ENCODE results near the gene KCNG3. TPM values are rescaled to one million over a fixed set of nuclear protein-coding genes. Genes with fewer than 3 reads are reported as not detected.

KCNG3 gene
- total RNA-seq, 1 donor from 2014 or later: not detected

- Mint-ChIP-seq H3K36me3 (ENCODE audit: low read depth) (no peaks in the 10 kb centered on the region), H3K27me3 (ENCODE audit: low read depth) (no peaks in the 10 kb centered on the region), H3K9me3 (no peaks in the 10 kb centered on the region), H3K27ac (ENCODE audit: unreplicated experiment) (no peak overlapping the region), H3K4me1 (no peaks in the 10 kb centered on the region), H3K4me3 (no peak overlapping the region)
- TF ChIP-seq, protein P1, sequence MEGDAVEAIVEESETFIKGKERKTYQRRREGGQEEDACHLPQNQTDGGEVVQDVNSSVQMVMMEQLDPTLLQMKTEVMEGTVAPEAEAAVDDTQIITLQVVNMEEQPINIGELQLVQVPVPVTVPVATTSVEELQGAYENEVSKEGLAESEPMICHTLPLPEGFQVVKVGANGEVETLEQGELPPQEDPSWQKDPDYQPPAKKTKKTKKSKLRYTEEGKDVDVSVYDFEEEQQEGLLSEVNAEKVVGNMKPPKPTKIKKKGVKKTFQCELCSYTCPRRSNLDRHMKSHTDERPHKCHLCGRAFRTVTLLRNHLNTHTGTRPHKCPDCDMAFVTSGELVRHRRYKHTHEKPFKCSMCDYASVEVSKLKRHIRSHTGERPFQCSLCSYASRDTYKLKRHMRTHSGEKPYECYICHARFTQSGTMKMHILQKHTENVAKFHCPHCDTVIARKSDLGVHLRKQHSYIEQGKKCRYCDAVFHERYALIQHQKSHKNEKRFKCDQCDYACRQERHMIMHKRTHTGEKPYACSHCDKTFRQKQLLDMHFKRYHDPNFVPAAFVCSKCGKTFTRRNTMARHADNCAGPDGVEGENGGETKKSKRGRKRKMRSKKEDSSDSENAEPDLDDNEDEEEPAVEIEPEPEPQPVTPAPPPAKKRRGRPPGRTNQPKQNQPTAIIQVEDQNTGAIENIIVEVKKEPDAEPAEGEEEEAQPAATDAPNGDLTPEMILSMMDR (conservative IDR thresholded peaks at IDR 0.05): no peak
- DNase-seq (ENCODE audit: low read depth, low spot score): no peak
These were observed 43.6 kb downstream of the KCNG3 start for GRCh38 chr2:42450136-42450535.

DNA sequence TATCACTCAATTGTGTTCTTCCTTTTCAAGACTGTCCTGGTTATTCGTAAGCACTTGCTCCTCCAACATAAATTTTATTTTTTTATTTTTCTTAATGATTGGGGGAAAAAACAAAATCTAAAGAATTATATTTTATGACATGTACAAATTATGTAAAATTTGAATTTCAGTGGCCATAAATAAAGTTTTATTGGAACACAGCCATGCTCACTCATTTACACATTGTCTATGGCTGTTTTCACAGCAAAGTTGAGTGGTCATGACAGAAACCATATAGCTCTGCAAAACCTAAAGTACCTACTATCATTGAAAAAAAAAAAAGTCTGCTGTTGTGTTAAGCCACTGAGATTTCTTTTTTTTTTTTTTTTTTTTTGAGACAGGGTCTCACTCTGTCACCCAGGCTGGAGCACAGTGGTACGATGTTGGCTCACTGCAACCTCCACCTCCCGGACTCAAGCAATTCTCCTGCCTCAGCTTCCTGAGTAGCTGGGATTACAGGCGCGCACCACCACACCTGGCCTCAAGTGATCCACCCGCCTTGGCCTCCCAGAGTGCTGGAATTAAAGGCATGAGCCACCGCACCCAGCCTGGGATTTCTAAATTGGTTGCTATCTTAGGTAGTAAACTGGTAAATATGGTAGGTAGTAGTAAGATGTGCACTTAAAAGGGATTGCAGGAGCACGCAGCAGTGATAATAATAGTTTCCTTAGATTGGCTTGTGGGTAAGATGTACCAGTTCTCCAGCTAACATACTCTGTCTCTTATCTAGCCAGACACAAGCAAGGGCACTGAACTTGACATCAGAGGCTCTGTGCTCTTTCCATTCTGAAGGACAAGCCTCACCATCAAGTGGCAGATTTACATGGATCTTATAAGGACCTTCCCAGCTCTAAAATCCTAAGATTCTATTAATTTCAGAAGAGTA, 44.4 kb downstream of the KCNG3 start:
- no peaks in the 10 kb centered on the region for H3K4me1 Mint-ChIP-seq
- no peaks in the 10 kb centered on the region for H3K36me3 Mint-ChIP-seq (ENCODE audit: low read depth)
- H3K9me3 Mint-ChIP-seq: no peaks in the 10 kb centered on the region
- TF ChIP-seq, protein P1 (conservative IDR thresholded peaks at IDR 0.05): no peak
- H3K4me3 Mint-ChIP-seq: no peak overlapping the region
- no peak overlapping the region for H3K27ac Mint-ChIP-seq (ENCODE audit: unreplicated experiment)
- no peak for DNase-seq (ENCODE audit: low read depth, low spot score)
- no peaks in the 10 kb centered on the region for H3K27me3 Mint-ChIP-seq (ENCODE audit: low read depth)

GRCh38 chr2:42448163-42448562, 45.6 kb downstream of the KCNG3 start:
- H3K27me3 Mint-ChIP-seq (ENCODE audit: low read depth): no peaks in the 10 kb centered on the region
- no peak overlapping the region for H3K4me3 Mint-ChIP-seq
- TF ChIP-seq, protein P1 (conservative IDR thresholded peaks at IDR 0.05): no peak

DNA sequence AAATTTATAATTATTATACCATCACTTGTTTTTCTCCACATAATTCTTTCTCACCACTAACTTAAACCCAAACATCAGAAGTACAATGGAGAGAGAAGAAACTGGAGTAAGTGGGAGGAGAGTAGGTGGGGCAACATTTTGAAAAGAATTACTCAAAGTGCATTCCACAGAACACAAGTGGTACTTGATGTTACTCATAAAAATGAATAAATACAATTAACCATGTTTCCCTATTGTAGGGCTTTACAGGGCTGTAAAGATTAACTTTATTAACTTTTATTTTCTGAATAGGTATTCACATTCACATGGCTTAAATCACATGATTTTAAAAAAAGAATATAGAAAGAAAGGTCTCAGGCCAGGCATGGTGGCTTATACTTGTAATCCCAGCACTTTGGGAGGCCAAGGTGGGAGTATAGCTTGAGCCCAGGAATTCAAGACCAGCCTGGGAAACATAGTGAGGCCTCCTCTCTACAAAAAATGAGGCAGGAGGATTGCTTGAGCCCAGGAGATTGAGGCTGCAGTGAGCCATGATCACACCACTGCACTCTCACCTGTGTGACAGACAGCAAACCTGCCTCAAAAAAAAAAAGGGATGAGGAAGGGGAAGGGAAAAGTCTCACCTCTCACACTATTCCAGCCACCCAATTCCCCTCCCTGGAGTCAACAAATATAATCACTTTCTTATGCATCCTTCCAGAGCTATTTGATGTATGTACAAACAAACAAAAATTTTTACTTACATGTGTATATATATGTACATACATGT, 47.1 kb downstream of the KCNG3 start:
- TF ChIP-seq, protein P1 (conservative IDR thresholded peaks at IDR 0.05): no peak
- H3K27ac Mint-ChIP-seq (ENCODE audit: unreplicated experiment): no peak overlapping the region
- no peaks in the 10 kb centered on the region for H3K36me3 Mint-ChIP-seq (ENCODE audit: low read depth)
- H3K9me3 Mint-ChIP-seq: no peaks in the 10 kb centered on the region
- H3K4me1 Mint-ChIP-seq: peaks cover 4% of the 10 kb centered on the region
- no peak overlapping the region for H3K4me3 Mint-ChIP-seq
- no peak for DNase-seq (ENCODE audit: low read depth, low spot score)
- no peaks in the 10 kb centered on the region for H3K27me3 Mint-ChIP-seq (ENCODE audit: low read depth)

More at GRCh38 chr2:42448163-42448562, 45.6 kb downstream of the KCNG3 start:
- H3K9me3 Mint-ChIP-seq: no peaks in the 10 kb centered on the region
- DNase-seq (ENCODE audit: low read depth, low spot score): no peak
- H3K27ac Mint-ChIP-seq (ENCODE audit: unreplicated experiment): no peak overlapping the region
- H3K4me1 Mint-ChIP-seq: peaks cover 4% of the 10 kb centered on the region
- no peaks in the 10 kb centered on the region for H3K36me3 Mint-ChIP-seq (ENCODE audit: low read depth)

DNA sequence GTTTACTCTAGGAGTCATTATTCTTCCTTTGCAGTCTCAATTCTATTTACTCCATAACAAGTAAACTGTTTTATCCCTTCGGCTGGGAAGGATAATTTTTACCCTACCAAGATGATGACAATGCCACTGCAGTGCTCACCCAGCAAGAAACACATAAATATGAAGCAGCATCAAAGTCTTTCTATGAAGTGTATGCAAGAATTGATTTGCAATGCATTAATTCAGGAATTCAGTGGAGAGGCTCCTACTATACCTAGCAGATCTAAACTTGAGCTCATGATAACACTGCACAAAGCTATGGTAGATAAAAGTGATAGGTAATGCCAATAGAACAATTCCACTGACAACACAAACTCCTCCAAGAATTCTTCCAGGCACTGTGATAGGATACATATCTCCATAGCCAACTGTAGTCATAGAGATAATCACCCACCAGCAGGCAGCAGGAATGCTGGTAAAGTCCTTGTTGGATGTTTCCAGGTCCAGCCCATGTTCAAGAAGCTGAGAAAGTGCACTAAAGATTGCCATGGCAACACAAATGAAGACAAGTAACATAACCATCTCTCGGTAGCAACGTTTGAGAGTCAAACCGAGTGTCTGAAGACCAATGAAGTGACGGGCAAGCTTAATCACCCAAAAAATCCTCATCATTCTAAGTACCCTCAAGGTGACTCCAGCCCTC, 49.9 kb downstream of the KCNG3 start:
- no peak for DNase-seq (ENCODE audit: low read depth, low spot score)
- Mint-ChIP-seq H3K27ac (ENCODE audit: unreplicated experiment) (no peak overlapping the region), H3K4me1 (peaks cover 4% of the 10 kb centered on the region), H3K27me3 (ENCODE audit: low read depth) (no peaks in the 10 kb centered on the region), H3K9me3 (no peaks in the 10 kb centered on the region), H3K36me3 (ENCODE audit: low read depth) (no peaks in the 10 kb centered on the region), H3K4me3 (no peak overlapping the region)
- TF ChIP-seq, protein P1 (conservative IDR thresholded peaks at IDR 0.05): no peak
